Right lobe of liver (tissue), 6 donors: ENCODE results near the gene MIOS. TPM values are rescaled to one million over a fixed set of nuclear protein-coding genes. Genes with fewer than 3 reads are reported as not detected.
A peak's percentile ranks its signal among the peaks of the same experiment; 100 is the strongest.

Experiments used
- ATAC-seq, 4 donors: fragments of 200-7000 bp; cut with Tn5 transposase; one replicate each; pipeline ENCODE4 v1.9.1; 2020; ENCODE audit warnings: mild to moderate bottlenecking in 4 of 4, moderate library complexity in 4 of 4
- DNase-seq, 3 donors: peaks; one replicate each; pipeline ENCODE4 v3.0.0-alpha.2; 2020
- H3K27ac ChIP-seq, 3 donors: fragments of 200-600 bp; one replicate each; pipeline ENCODE4 v1.8.0; 2022
- H3K27me3 ChIP-seq, 2 donors: fragments of 200-600 bp; one replicate each; pipeline ENCODE4 v1.8.0; 2022
- H3K36me3 ChIP-seq, 4 donors: fragments of 200-600 bp; sonication (generic) in 1 of 4; one replicate each; pipeline versions ENCODE4 v1.5.1 to v1.8.0; 2017 to 2022; ENCODE audit warnings: control low read depth in 1 of 4
- H3K4me1 ChIP-seq, 4 donors: fragments of 200-600 bp; sonication (generic) in 1 of 4; one replicate each; pipeline versions ENCODE4 v1.5.1 to v1.8.0; 2017 to 2022; ENCODE audit warnings: control low read depth in 1 of 4
- H3K4me3 ChIP-seq, 3 donors: fragments of 200-600 bp; one replicate each; pipeline ENCODE4 v1.8.0; 2022
- H3K9me3 ChIP-seq, 4 donors: fragments of 200-600 bp; sonication (generic) in 1 of 4; one replicate each; pipeline versions ENCODE4 v1.5.1 to v1.8.0; 2017 to 2022; ENCODE audit warnings: control low read depth in 1 of 4
- CTCF ChIP-seq, 4 donors: fragments of 200-600 bp in 3 of 4; fragments of 450-650 bp in 1 of 4; IDR thresholded peaks; one replicate each; pipeline versions ENCODE4 v1.5.1 to v1.8.0; 2016 to 2022; ENCODE audit warnings: antibody characterized with exemption in 4 of 4, mild to moderate bottlenecking in 2 of 4
- POLR2A ChIP-seq: fragments of 450-650 bp; IDR thresholded peaks from one replicate; pipeline ENCODE4 v1.6.1; 2017; ENCODE audit warnings: antibody characterized with exemption, mild to moderate bottlenecking
- WGBS: methylation state at CpG from one replicate; pipeline ENCODE4 v1.1.6; 2018; ENCODE audit warnings: low coverage, low lambda C conversion rate; ENCODE audit not compliant: insufficient coverage; ENCODE audit errors: missing lambda C conversion rate; 5-methylcytosine and 5-hydroxymethylcytosine counted together
- intact Hi-C, 2 donors: fragments of 100-400 bp; cut with DNase I; formaldehyde crosslinking; loops; one replicate each; pipeline versions ENCODE4 v1.11.2 to v1.14.1; 2022
- long read RNA-seq: library from polyadenylated mRNA; unstranded; transcript quantifications from one replicate; pipeline ENCODE4 v2.0.0, GENCODE V29; 2019
- total RNA-seq, 6 experiments: library from RNA; depleted of rRNA in 2 of 6; stranded (reverse); fragments of >200 nt in 2 of 6; fragmentation: NEBNext Ultra II Directional in 3 of 6; extraction: Animal tissue kit (Norgen Biotek cat#: 25700) in 3 of 6; gene quantifications; one replicate each; pipeline versions ENCODE4 v1.1.0 to v1.2.4, GENCODE V29; 2016 to 2023
- donor health status: DM: no; HTN: yes; CAD: no.
- donor health status: DM: no; HTN: no; CAD: no.
- donor health status: DM: no; HTN: no; CAD: no.
- donor health status: DM: no; HTN: yes; CAD: no.
- donor health status: DM: no; HTN: yes; CAD: no.

Gene MIOS
- 10 to 100 TPM; 14.1 to 21.3 (median 18.6) TPM for total RNA-seq
- long read RNA-seq, partial matches to known transcripts = 0 of 1 reads
- long read RNA-seq, other reads (novel, unspliced or antisense) = 1 of 1 reads

DNA sequence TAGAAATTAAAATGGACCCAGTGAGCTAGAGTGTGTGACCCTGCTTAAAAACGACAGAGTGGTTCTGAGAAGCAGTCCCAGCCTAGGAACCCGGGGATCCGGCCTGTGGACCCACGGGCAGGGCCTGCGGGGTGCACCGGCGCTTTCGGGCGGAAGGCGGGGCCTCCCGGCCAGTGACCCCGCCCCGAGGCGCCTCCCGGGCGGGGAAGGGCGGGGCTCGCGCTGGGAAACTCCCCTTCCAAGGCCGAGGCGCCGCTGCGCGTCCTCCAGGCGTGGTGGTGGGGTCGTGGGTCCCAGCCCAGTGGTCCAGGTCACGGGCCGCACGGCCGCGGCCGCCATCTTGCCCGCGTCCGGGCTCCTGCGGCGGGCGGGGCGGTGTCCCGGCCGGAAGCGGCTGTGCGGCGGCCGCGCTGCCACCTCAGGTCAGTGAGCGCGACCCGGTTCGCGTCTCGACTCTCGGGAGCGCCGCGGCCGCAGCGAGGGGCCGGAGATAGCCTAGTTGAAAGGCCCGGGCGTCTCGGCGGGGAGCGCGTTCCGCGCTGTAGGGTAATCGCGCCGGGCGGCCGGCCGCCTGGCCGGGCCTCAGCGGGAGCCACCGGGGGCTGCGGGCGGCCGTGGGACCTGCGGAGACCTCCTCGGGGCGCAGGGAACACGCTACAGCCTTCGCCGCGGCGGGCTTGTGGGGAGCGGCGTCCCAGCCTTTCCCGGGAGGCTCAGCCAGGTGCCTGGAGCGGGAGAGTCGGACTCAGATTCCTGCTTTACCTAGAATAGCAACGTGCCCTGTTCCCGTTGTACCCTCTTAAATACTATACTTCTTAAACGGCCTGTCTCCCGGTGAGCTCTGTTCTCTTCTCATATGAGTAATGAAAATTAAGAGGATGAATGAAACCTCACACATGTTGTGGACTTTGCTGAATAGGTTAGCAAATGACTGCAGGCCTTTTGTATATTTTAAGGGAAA, at the start of gene MIOS:
MIOS (plus strand) TSS at position 234 of the 961 bp plus-strand sequence. CDS start 5,592 bp downstream, outside the sequence.
- Histone ChIP-seq H3K9me3 (no peaks in the 10 kb centered on the region), H3K4me1 (peaks cover 0 to 59% (median 10%) of the 10 kb centered on the region in 4 donors), H3K36me3 (no peaks in the 10 kb centered on the region), H3K27ac (peak within 1 kb of the TSS; percentile 86 to 93 (median 90)), H3K4me3 (peak within 1 kb of the TSS; percentile 73 to 77 (median 76)), H3K27me3 (no peaks in the 10 kb centered on the region)
- DNase-seq (peak; percentile 93 to 95 (median 94)), ATAC-seq (peak; percentile 92 to 98 (median 94))
- TF ChIP-seq CTCF (IDR thresholded peaks at IDR 0.05) = no peak
- TF ChIP-seq POLR2A = peak; percentile 87
- WGBS = under 1% methylated on average over 18 of the region's 96 CpGs
- intact Hi-C loops = no loop called here

DNA sequence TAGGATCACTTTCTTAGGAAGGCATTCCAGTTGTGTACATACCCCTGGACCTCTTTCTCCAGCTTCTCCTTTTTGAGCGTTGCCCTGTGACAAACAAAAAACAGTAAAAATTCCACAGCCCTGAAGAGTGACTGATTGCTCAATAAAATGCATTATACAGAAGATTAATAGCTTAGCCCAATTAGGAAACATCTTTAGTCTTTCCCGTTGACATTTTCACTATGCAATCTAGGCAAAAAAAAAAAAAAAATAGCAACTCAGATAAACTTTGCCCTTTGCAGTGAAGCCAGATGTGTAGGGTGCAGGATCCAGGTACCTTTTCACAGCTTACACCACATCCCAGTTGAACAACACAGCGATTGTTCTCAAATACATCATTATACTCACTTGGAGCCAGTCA, 48.9 kb upstream of the MIOS start:
- WGBS = 20% methylated on average over 3 of the region's 3 CpGs
- Histone ChIP-seq H3K9me3 (no peaks in the 10 kb centered on the region), H3K4me1 (no peaks in the 10 kb centered on the region), H3K27ac (no peak overlapping the region), H3K4me3 (no peak overlapping the region), H3K36me3 (no peaks in the 10 kb centered on the region), H3K27me3 (no peaks in the 10 kb centered on the region)
- ATAC-seq = no peak
- no peak for DNase-seq
- TF ChIP-seq CTCF (IDR thresholded peaks at IDR 0.05) = no peak
- no peak for TF ChIP-seq POLR2A
- intact Hi-C loops = no loop called here

GRCh38 chr7:7519056-7519455, 47.6 kb upstream of the MIOS start:
- DNase-seq (no peak), ATAC-seq (no peak)
- no peak for TF ChIP-seq CTCF (IDR thresholded peaks at IDR 0.05)
- TF ChIP-seq POLR2A = no peak
- no peaks in the 10 kb centered on the region for H3K9me3 ChIP-seq
- intact Hi-C loops = no loop called here
- no peaks in the 10 kb centered on the region for H3K4me1 ChIP-seq
- no peak overlapping the region for H3K4me3 ChIP-seq
- no peak overlapping the region for H3K27ac ChIP-seq
- no peaks in the 10 kb centered on the region for H3K36me3 ChIP-seq
- WGBS = 9% methylated on average over 1 of the region's 2 CpGs
- no peaks in the 10 kb centered on the region for H3K27me3 ChIP-seq

- Histone ChIP-seq H3K4me3 (no peak overlapping the region), H3K27ac (no peak overlapping the region), H3K36me3 (no peaks in the 10 kb centered on the region), H3K4me1 (no peaks in the 10 kb centered on the region), H3K9me3 (no peaks in the 10 kb centered on the region), H3K27me3 (no peaks in the 10 kb centered on the region)
- intact Hi-C loops = no loop called here
- TF ChIP-seq CTCF (IDR thresholded peaks at IDR 0.05) (no peak), POLR2A (no peak)
- ATAC-seq (no peak), DNase-seq (no peak)
- 54% methylated on average over 2 of the region's 2 CpGs for WGBS
These were observed 47.2 kb upstream of the MIOS start for GRCh38 chr7:7519528-7519927.
